OCI-LY3 (cell line): Measurements from ENCODE around the gene TP63.

Experiments
- EZH2phosphoT487 ChIP-seq: fragments of 200-600 bp; shearing (Covaris generic); IDR thresholded peaks from 2 replicates; pipeline ENCODE4 v1.6.1; 2018; ENCODE audit warnings: antibody characterized with exemption, mixed run types, low read depth
- TF ChIP-seq, protein P1 (sequence below): fragments of 200-600, 300-600 bp; sonication (generic); IDR thresholded peaks from 2 replicates; pipeline ENCODE4 v1.5.1; 2014; ENCODE audit warnings: antibody characterized with exemption, low read length, low read depth

DNA sequence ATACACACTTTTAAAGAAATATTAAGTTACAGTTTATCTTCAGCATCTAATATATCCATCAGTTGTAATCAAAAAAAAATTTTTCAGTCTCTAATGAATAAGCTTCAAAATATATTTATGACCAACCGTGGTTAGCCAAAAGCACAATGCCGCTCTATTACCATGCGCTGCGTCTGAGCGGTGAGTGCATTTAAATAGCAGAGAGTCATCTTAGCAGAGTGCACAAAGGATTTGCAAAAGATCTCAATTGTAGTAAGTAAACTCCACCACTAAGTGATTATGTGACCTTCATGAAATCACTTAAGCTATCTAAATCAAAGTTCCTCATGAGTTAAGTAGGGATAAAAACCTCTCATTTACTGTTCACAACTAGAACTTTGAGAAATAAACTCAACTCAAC, 4.9 kb downstream of the TP63 start:
- TF ChIP-seq, protein P1, sequence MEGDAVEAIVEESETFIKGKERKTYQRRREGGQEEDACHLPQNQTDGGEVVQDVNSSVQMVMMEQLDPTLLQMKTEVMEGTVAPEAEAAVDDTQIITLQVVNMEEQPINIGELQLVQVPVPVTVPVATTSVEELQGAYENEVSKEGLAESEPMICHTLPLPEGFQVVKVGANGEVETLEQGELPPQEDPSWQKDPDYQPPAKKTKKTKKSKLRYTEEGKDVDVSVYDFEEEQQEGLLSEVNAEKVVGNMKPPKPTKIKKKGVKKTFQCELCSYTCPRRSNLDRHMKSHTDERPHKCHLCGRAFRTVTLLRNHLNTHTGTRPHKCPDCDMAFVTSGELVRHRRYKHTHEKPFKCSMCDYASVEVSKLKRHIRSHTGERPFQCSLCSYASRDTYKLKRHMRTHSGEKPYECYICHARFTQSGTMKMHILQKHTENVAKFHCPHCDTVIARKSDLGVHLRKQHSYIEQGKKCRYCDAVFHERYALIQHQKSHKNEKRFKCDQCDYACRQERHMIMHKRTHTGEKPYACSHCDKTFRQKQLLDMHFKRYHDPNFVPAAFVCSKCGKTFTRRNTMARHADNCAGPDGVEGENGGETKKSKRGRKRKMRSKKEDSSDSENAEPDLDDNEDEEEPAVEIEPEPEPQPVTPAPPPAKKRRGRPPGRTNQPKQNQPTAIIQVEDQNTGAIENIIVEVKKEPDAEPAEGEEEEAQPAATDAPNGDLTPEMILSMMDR: no peak
- no peak for TF ChIP-seq EZH2phosphoT487
